Measurements from ENCODE around the gene MRPS18A. TPM values are rescaled to one million over a fixed set of nuclear protein-coding genes. Genes with fewer than 3 reads are reported as not detected.

MRPS18A gene
- total RNA-seq, 2 donors from 2014 or later: 37.8 to 51.5 TPM

DNA sequence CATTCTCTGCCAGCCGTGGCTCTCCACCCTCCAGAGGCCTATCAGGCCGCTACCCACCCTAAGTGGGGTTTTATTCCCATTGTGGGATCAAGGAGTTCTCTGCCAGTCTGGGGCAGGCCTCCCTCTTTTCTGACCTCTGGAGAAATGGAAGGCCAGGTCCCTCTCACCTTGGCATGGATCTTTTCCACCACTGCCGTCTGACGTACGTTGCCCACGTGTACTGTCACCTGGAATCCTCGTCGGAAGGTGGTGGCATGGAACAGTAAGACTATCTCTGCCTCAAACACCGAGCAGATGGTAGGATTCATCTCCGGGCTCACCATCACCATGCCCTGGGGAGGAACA is 65.8 kb downstream of the MRPS18A start:
- H3K9me3 Mint-ChIP-seq: no peaks in the 10 kb centered on the region
- H3K36me3 Mint-ChIP-seq: peaks cover 11 to 28% of the 10 kb centered on the region in 2 donors
- H3K27ac Mint-ChIP-seq: peak overlapping the region in 1 of 2 donors; percentile 22
- peak in 1 of 2 donors; percentile 5 for ATAC-seq
- DNase-seq (ENCODE audit: low spot score in 2 of 2): no peak

Other genes starting within 250 kb of the MRPS18A start
- gene DLK2, start 232.2 kb downstream of the MRPS18A start, total RNA-seq: 1 to 10 TPM in 1 of 2 donors, under 1 TPM in 1; 0.18 to 3.4 TPM
- gene TJAP1, start 210.2 kb downstream of the MRPS18A start, total RNA-seq: 10 to 100 TPM; 23.0 to 35.0 TPM
- gene LRRC73, start 177.4 kb downstream of the MRPS18A start, total RNA-seq: under 1 TPM; 0.12 to 0.48 TPM
- 10 to 100 TPM; 40.7 to 49.1 TPM for gene YIPF3, start 170.9 kb downstream of the MRPS18A start, total RNA-seq
- gene POLR1C, start 170.7 kb downstream of the MRPS18A start, total RNA-seq: 10 to 100 TPM; 34.2 to 57.1 TPM
- 100 to 1,000 TPM; 109 to 110 TPM for gene XPO5, start 111.8 kb downstream of the MRPS18A start, total RNA-seq
- gene POLH, start 111.6 kb downstream of the MRPS18A start, total RNA-seq: 100 to 1,000 TPM in 1 of 2 donors, 10 to 100 TPM in 1; 46.2 to 101 TPM
- 10 to 100 TPM; 84.1 to 85.8 TPM for gene GTPBP2, start 58.5 kb downstream of the MRPS18A start, total RNA-seq
- gene MAD2L1BP, start 52.0 kb downstream of the MRPS18A start, total RNA-seq: 10 to 100 TPM; 38.4 to 38.7 TPM
- gene RSPH9, start 42.8 kb downstream of the MRPS18A start, total RNA-seq: under 1 TPM; 0.09 to 0.21 TPM
- 10 to 100 TPM; 24.1 to 79.2 TPM for gene VEGFA, start 82.4 kb upstream of the MRPS18A start, total RNA-seq

Measured in activated naive CD4-positive, alpha-beta T cell treated with anti-CD3 and anti-CD28 coated beads, Interleukin-2, amount 50 U/mL, for 72 hours (primary cell).